ENCODE measurements around the gene KANK4.
"Not testable (repeated sequence)": the region's sequence is repeated elsewhere in the genome, so short reads cannot be mapped to it uniquely, and the experiment has no call there.

Gene KANK4

DNA sequence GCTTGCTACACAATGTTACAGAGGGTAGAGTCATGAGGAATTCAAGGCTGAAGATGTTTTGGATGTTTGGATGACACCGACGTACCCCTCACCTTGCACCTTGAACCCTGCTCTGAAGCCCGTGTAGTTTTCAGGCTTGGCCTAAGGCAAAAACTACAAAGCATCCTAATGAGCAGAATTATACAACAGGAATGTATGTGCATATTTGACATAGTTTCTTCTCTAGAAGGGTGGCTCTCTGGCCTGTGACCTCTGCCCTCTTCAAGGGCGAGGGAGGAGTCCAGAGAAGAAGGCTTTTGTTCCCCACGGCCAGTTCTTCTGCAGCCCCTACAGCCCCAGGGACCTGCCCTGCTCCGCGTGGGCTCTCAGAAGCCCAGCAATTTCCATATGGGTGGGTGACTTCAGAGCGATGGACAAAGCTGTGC, 81.3 kb downstream of the KANK4 start:
- DNase-seq (ENCODE audit: low read depth) = no peak

GRCh38 chr1:62237361-62237760, 81.9 kb downstream of the KANK4 start:
- no peak for DNase-seq (ENCODE audit: low read depth)

DNA sequence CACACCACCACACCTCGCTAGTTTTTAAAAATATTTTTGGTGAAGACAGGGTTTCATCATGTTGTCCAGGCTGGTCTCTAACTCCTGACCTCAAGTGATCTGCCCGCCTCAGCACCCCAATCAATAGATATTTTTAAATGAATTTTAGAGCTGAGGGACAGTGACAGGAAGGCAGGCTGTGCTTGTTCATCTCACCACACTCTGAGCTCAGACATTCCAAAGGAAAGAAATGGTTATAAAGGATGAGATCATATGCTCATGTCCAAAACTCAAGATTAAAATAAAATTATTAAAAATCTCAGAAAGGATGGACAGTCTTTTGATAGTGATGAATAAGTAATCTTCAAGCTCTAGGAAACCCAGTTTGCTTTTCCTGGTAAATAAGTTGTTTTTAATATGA, 83.7 kb downstream of the KANK4 start:
- DNase-seq (ENCODE audit: low read depth) = no peak

DNA sequence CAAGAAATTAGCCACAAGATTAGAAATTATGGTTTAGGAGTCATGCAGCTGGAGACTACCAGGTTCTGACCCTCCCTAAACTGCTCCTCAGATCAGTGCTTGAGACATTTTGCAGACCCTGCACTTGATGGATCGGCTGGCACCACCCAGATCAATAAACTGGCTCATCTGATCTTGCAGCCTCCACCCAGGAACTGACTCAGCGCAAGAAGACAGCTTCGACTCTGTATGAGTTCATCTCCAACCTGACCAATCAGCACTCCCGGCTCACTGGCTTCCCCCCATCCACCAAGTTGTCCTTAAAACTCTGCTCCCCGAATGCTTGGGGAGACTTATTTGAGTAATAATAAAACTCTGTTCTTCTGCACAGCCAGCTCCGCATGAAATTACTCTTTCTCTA, 84.5 kb downstream of the KANK4 start:
- DNase-seq (ENCODE audit: low read depth) = no peak

DNA sequence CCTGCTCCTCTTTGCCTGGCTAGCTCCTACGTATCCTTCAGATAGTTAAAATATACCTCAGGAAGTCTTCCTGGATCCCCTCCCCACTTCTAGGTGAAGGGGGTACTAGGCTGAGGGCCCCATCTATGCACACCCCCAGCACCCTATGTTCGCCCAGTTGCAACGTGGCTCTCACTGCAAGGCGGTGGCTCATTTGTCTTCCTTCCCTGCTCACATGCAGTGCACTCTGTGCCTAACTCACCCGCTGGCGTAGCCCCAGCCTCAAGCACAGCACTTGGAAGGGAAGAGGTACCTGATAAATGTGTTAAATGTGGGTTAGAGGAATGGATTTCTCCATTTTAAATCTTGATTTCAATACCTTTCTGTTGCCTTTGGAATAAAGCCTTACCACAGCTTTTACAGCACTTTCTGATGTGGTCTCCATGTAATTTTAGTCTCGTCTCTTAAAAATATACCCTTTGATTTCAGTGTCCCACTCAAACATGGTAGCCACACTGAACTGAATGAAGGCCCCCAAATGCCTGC, 85.2 kb downstream of the KANK4 start:
- no peak for DNase-seq (ENCODE audit: low read depth)

DNA sequence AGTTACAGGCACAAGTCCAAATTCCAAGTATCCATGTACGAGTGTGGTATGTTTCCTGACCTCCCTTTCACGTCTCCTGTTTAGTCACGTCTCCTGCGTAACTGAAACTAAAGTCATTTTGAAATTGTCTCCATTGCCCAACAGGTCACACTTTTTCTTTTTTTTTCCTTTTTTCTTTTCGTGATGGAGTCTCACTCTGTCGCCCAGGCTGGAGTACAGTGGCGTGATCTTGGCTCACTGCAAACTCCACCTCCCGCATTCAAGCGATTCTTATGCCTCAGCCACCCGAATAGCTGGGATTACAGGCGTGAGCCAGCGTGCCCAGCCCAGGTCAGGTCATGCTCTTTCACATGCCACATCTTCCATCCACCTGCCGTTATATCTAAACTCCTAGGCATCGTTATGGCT, 86.4 kb downstream of the KANK4 start:
- DNase-seq (ENCODE audit: low read depth) = no peak

DNA sequence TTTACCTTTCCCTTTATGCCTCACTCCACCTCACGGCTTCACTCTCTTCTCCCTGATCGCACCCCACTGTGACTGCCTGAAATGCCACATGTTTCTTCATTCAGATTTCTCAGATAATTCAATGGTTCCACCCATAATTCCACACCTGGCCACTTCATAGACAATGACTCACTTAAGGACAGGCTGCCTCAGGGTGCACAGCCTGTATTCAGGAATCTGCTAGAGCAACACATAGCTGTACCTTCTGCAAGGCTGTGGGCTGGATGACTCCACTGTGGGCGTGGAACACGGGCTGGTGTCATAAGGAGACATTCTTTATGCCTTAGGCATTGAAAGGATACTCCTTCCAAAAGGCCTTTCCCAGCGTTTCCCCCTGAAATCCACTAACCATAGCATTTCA, 88.5 kb downstream of the KANK4 start:
- DNase-seq (ENCODE audit: low read depth) = no peak

- no peak for DNase-seq (ENCODE audit: low read depth)
These were observed 89.3 kb downstream of the KANK4 start for GRCh38 chr1:62229932-62230331.

DNA sequence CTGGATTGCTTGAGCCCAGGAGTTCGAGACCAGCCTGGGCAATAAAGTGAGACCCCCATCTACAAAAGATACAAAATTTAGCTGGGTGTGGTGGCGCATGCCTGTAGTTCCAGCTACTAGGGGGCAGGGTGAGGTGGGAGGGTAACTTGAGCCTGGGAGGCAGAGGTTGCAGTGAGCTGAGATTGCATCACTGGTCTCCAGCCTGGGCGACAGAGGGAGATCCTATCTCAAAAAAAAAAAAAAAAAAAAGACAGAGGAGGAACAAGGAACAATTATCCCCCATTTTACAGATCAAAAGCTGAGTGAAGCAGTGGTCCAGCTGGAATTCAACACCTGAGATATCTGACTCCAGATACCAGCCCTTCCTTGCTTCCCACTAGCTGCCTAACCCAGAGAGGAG, 89.8 kb downstream of the KANK4 start:
- no peak for DNase-seq (ENCODE audit: low read depth)

DNA sequence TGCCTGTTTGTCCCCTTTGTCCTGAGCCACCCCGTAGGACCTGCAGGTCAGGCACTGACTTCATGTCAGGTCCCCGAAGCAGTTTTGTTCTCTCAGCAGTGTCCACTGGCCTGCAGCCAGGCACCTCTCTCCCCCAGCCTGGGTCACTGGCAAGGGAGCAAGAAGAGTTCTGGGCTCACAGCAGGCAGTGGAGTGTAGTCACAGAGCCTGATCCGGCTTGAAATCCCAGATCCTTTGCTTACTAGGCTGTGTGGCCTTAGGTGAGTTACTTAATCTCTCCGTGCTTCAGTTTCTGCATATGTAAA, 90.4 kb downstream of the KANK4 start:
- DNase-seq (ENCODE audit: low read depth) = no peak

DNA sequence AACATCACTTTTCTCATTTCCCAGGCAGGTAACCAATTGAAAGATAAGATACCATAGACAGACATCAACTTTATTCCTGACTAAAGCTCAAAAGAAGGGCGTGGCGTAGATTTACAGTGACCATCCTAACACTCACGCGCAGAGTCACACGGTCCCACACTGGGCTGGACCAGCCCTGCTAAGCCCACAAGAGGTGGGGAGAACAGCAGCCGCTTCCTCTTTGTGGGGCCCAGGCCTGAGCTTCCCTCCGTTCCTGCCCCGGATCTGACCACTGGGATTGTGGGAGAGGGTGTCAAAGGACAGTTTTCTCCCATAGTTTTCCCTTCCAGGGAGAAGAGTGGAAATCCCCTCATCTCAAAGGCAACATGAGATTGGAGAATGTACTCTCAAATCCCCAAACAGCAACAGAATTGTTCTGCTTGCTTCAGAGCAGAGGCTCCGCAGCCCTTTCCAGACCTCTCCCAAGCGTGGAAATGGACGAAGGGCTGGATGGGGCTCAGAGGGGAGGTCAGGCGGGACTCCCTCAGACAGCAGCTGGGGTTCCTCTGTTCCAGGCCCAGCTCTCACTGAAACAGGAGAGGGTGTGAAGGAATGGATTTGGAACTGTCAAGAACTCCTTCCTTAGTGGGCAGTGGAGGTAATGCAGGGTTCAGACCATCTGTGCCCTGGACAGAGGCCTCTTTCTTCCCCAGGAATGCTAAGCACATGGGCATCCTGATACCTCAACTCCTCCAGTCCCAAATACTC, 90.9 kb downstream of the KANK4 start:
- DNase-seq (ENCODE audit: low read depth) = no peak

GRCh38 chr1:62227496-62227895, 91.7 kb downstream of the KANK4 start:
- DNase-seq (ENCODE audit: low read depth) = no peak

DNA sequence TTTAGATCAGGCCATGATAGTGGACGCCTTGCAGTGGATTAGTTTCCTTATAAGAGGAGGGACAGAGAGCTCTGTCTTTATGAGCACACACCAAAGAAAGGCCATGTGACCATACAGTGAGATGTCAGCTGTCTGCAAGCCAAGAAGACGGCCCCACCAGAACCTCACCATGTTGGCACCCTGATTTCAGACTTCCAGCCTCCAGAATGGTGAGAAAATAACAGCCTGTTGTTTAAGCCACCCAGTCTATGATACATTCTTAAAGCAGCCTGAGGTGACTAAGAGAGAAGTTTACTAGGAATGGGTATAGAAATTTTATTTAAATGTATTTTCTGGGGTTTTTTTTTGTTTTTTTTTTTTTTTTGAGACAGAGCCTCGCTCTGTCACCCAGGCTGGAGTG, 95.1 kb downstream of the KANK4 start:
- no peak for DNase-seq (ENCODE audit: low read depth)

DNA sequence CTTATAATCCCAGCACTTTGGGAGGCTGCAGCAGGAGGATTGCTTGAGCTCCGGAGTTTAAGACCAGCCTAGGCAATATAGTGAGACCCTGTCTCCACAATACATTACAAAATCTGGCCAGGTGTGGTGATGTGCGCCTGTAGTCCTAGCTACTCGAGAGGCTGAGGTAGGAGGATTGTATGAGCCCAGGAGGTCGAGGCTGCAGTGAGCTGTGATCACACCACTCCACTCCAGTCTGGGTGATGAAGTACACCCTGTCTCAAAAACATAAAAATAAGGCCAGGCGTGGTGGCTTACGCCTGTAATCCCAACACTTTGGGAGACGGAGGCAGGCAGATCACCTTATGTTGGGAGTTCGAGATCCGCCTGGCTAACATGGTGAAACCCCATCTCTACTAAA, 96.9 kb downstream of the KANK4 start:
- no peak for DNase-seq (ENCODE audit: low read depth)

DNA sequence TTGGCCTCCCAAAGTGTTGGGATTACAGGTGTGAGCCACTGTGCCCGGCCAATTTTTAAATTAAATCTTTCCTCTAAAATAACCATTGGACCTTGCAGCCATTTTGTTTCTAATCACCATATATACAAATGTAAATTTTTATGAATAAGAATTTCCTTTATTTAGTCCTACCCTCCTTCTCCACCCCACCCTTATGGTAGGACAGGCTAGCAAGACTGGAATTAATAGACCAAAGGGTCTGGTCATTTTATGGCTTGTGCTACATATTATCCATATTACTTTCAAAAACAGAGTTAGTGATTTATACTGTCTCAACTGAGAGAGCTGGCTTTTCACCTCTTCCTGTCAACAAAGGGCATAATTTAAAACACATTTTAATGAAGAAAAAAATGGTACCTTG, 98.1 kb downstream of the KANK4 start:
- no peak for DNase-seq (ENCODE audit: low read depth)

- not testable (repeated sequence) for DNase-seq (ENCODE audit: low read depth)
These were observed 98.8 kb downstream of the KANK4 start for GRCh38 chr1:62220456-62220855.

DNA sequence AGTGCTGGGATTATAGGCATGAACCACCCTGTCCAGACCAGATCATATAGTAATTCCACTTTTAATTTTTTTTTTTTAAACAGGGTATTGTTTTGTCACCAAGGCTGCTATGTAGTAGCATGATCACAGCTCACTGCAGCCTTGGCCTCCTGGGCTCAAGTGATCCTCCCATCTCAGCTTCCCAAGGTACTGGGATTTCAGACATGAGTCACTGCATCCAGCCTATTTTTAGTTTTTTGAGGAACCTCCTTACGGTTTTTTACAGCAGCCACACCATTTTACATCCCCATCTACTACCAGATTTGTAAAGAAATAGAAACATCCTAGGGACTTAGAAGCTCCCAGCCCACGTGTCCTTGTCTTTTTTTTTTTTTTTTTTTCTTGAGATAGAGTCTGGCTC, 100.6 kb downstream of the KANK4 start:
- no peak for DNase-seq (ENCODE audit: low read depth)

- no peak for DNase-seq (ENCODE audit: low read depth)
These were observed 105.9 kb downstream of the KANK4 start for GRCh38 chr1:62213075-62213914.

GRCh38 chr1:62212411-62212810, 106.8 kb downstream of the KANK4 start:
- no peak for DNase-seq (ENCODE audit: low read depth)

DNA sequence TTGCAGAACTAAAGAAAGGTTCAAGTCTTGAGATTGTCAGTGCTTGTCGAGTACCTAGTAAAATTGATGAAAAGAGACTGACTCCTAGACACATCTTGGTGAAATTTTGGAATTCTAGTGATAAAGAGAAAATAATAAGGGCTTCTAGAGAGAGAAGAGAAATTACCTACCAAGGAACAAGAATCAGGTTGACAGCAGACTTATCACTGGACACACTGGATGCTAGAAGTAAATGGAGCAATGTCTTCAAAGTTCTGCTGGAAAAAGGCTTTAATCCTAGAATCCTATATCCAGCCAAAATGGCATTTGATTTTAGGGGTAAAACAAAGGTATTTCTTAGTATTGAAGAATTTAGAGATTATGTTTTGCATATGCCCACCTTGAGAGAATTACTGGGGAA, 108.3 kb downstream of the KANK4 start:
- no peak for DNase-seq (ENCODE audit: low read depth)

GRCh38 chr1:62209931-62210595, 109.2 kb downstream of the KANK4 start:
- no peak for DNase-seq (ENCODE audit: low read depth)

- no peak for DNase-seq (ENCODE audit: low read depth)
These were observed 110.3 kb downstream of the KANK4 start for GRCh38 chr1:62208970-62209369.

DNA sequence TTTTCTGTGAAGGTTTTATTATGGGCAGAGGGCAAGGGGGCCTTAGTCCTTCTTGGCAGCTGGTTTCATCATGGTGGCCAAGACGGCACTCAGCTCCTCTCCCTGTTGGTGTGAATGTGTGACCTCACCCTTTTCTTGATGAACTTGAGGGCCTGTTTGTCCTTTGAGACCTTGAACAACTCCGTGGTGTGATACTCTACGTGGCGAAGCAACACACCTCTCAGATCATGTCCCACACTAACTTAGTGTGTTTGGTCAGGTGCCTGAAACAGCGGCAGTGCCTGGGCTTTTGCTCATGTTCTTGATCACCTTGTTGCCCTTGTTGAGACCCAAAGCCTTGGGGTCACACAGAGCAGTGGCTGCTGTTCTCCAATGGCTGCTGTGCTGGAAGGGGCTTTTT, 111.1 kb downstream of the KANK4 start:
- DNase-seq (ENCODE audit: low read depth) = no peak
